ENCODE data around the gene FOXA3.

FOXA3 gene

GRCh38 chr19:45834970-45835369 lies 29.2 kb upstream of the FOXA3 start:
- Histone ChIP-seq H3K9me3 (ENCODE audit: control insufficient read depth, insufficient read depth, low read length) (no peaks in the 10 kb centered on the region), H3K4me1 (ENCODE audit: control insufficient read depth, insufficient read depth, low read length) (no peaks in the 10 kb centered on the region), H3K27me3 (ENCODE audit: control insufficient read depth, insufficient read depth, low read length) (no peaks in the 10 kb centered on the region), H3K9ac (ENCODE audit: low read depth, low read length) (no peak overlapping the region), H3K4me3 (ENCODE audit: low read depth, low read length) (no peak overlapping the region), H3K27ac (ENCODE audit: low read depth, low read length) (no peak overlapping the region), H3K36me3 (ENCODE audit: control insufficient read depth, insufficient read depth, low read length) (peaks cover 88% of the 10 kb centered on the region)

- H3K36me3 ChIP-seq (ENCODE audit: control insufficient read depth, insufficient read depth, low read length) = peaks cover 90% of the 10 kb centered on the region
These were observed 21.9 kb upstream of the FOXA3 start for GRCh38 chr19:45842198-45842597.

GRCh38 chr19:45847663-45848062 lies 16.5 kb upstream of the FOXA3 start:
- H3K27ac ChIP-seq (ENCODE audit: low read depth, low read length) = no peak overlapping the region
- H3K9me3 ChIP-seq (ENCODE audit: control insufficient read depth, insufficient read depth, low read length) = no peaks in the 10 kb centered on the region
- H3K4me3 ChIP-seq (ENCODE audit: low read depth, low read length) = no peak overlapping the region
- no peaks in the 10 kb centered on the region for H3K4me1 ChIP-seq (ENCODE audit: control insufficient read depth, insufficient read depth, low read length)
- no peaks in the 10 kb centered on the region for H3K27me3 ChIP-seq (ENCODE audit: control insufficient read depth, insufficient read depth, low read length)
- peaks cover 95% of the 10 kb centered on the region for H3K36me3 ChIP-seq (ENCODE audit: control insufficient read depth, insufficient read depth, low read length)
- no peak overlapping the region for H3K9ac ChIP-seq (ENCODE audit: low read depth, low read length)

More at GRCh38 chr19:45842198-45842597, 21.9 kb upstream of the FOXA3 start:
- H3K9me3 ChIP-seq (ENCODE audit: control insufficient read depth, insufficient read depth, low read length) = no peaks in the 10 kb centered on the region
- no peak overlapping the region for H3K4me3 ChIP-seq (ENCODE audit: low read depth, low read length)
- H3K27me3 ChIP-seq (ENCODE audit: control insufficient read depth, insufficient read depth, low read length) = no peaks in the 10 kb centered on the region
- no peak overlapping the region for H3K27ac ChIP-seq (ENCODE audit: low read depth, low read length)
- H3K9ac ChIP-seq (ENCODE audit: low read depth, low read length) = no peak overlapping the region
- no peaks in the 10 kb centered on the region for H3K4me1 ChIP-seq (ENCODE audit: control insufficient read depth, insufficient read depth, low read length)

- Histone ChIP-seq H3K4me1 (ENCODE audit: control insufficient read depth, insufficient read depth, low read length) (no peaks in the 10 kb centered on the region), H3K27ac (ENCODE audit: low read depth, low read length) (no peak overlapping the region), H3K9me3 (ENCODE audit: control insufficient read depth, insufficient read depth, low read length) (no peaks in the 10 kb centered on the region), H3K36me3 (ENCODE audit: control insufficient read depth, insufficient read depth, low read length) (peaks cover 96% of the 10 kb centered on the region), H3K9ac (ENCODE audit: low read depth, low read length) (no peak overlapping the region), H3K4me3 (ENCODE audit: low read depth, low read length) (no peak overlapping the region), H3K27me3 (ENCODE audit: control insufficient read depth, insufficient read depth, low read length) (no peaks in the 10 kb centered on the region)
These were observed 15.2 kb upstream of the FOXA3 start for GRCh38 chr19:45848922-45849321.

GRCh38 chr19:45852145-45852750 lies 11.9 kb upstream of the FOXA3 start:
- H3K36me3 ChIP-seq (ENCODE audit: control insufficient read depth, insufficient read depth, low read length) = peaks cover 80% of the 10 kb centered on the region
- no peak overlapping the region for H3K27ac ChIP-seq (ENCODE audit: low read depth, low read length)
- H3K9me3 ChIP-seq (ENCODE audit: control insufficient read depth, insufficient read depth, low read length) = no peaks in the 10 kb centered on the region
- H3K4me3 ChIP-seq (ENCODE audit: low read depth, low read length) = no peak overlapping the region
- no peaks in the 10 kb centered on the region for H3K4me1 ChIP-seq (ENCODE audit: control insufficient read depth, insufficient read depth, low read length)
- H3K9ac ChIP-seq (ENCODE audit: low read depth, low read length) = no peak overlapping the region
- H3K27me3 ChIP-seq (ENCODE audit: control insufficient read depth, insufficient read depth, low read length) = no peaks in the 10 kb centered on the region

GRCh38 chr19:45852983-45853382 lies 11.1 kb upstream of the FOXA3 start:
- Histone ChIP-seq H3K9me3 (ENCODE audit: control insufficient read depth, insufficient read depth, low read length) (no peaks in the 10 kb centered on the region), H3K36me3 (ENCODE audit: control insufficient read depth, insufficient read depth, low read length) (peaks cover 73% of the 10 kb centered on the region), H3K4me3 (ENCODE audit: low read depth, low read length) (no peak overlapping the region), H3K9ac (ENCODE audit: low read depth, low read length) (no peak overlapping the region), H3K4me1 (ENCODE audit: control insufficient read depth, insufficient read depth, low read length) (no peaks in the 10 kb centered on the region), H3K27me3 (ENCODE audit: control insufficient read depth, insufficient read depth, low read length) (no peaks in the 10 kb centered on the region), H3K27ac (ENCODE audit: low read depth, low read length) (no peak overlapping the region)

GRCh38 chr19:45854167-45854778 lies 9.9 kb upstream of the FOXA3 start:
- peaks cover 68% of the 10 kb centered on the region for H3K36me3 ChIP-seq (ENCODE audit: control insufficient read depth, insufficient read depth, low read length)

GRCh38 chr19:45860359-45861259 lies 3.5 kb upstream of the FOXA3 start:
- Histone ChIP-seq H3K27me3 (ENCODE audit: control insufficient read depth, insufficient read depth, low read length) (no peaks in the 10 kb centered on the region), H3K9me3 (ENCODE audit: control insufficient read depth, insufficient read depth, low read length) (no peaks in the 10 kb centered on the region), H3K27ac (ENCODE audit: low read depth, low read length) (no peak overlapping the region), H3K4me3 (ENCODE audit: low read depth, low read length) (no peak overlapping the region), H3K9ac (ENCODE audit: low read depth, low read length) (no peak overlapping the region), H3K4me1 (ENCODE audit: control insufficient read depth, insufficient read depth, low read length) (peaks cover 4% of the 10 kb centered on the region; the same call in 1 of the 2 replicates), H3K36me3 (ENCODE audit: control insufficient read depth, insufficient read depth, low read length) (peaks cover 26% of the 10 kb centered on the region)

More at GRCh38 chr19:45854167-45854778, 9.9 kb upstream of the FOXA3 start:
- Histone ChIP-seq H3K27ac (ENCODE audit: low read depth, low read length) (no peak overlapping the region), H3K9me3 (ENCODE audit: control insufficient read depth, insufficient read depth, low read length) (no peaks in the 10 kb centered on the region), H3K4me3 (ENCODE audit: low read depth, low read length) (no peak overlapping the region), H3K4me1 (ENCODE audit: control insufficient read depth, insufficient read depth, low read length) (no peaks in the 10 kb centered on the region), H3K27me3 (ENCODE audit: control insufficient read depth, insufficient read depth, low read length) (no peaks in the 10 kb centered on the region), H3K9ac (ENCODE audit: low read depth, low read length) (no peak overlapping the region)

GRCh38 chr19:45862271-45862563 lies 1.9 kb upstream of the FOXA3 start:
- Histone ChIP-seq H3K36me3 (ENCODE audit: control insufficient read depth, insufficient read depth, low read length) (peaks cover 26% of the 10 kb centered on the region), H3K27me3 (ENCODE audit: control insufficient read depth, insufficient read depth, low read length) (no peaks in the 10 kb centered on the region)

GRCh38 chr19:45862564-45863334 lies 1.4 kb upstream of the FOXA3 start, which contains the start of gene SYMPK:
SYMPK (minus strand) TSS chr19:45863147; CDS start chr19:45854495, 8,652 bp downstream.
- no peaks in the 10 kb centered on the region for H3K9me3 ChIP-seq (ENCODE audit: control insufficient read depth, insufficient read depth, low read length)
- peak within 1 kb of the TSS; percentile 88 for H3K9ac ChIP-seq (ENCODE audit: low read depth, low read length)
- peaks cover 12% of the 10 kb centered on the region; the same call in 1 of the 2 replicates for H3K4me1 ChIP-seq (ENCODE audit: control insufficient read depth, insufficient read depth, low read length)
- H3K36me3 ChIP-seq (ENCODE audit: control insufficient read depth, insufficient read depth, low read length) = peaks cover 26% of the 10 kb centered on the region
- peak within 1 kb of the TSS; percentile 89 for H3K4me3 ChIP-seq (ENCODE audit: low read depth, low read length)
- H3K27ac ChIP-seq (ENCODE audit: low read depth, low read length) = peak within 1 kb of the TSS; percentile 91
- no peaks in the 10 kb centered on the region for H3K27me3 ChIP-seq (ENCODE audit: control insufficient read depth, insufficient read depth, low read length)

More at GRCh38 chr19:45862271-45862563, 1.9 kb upstream of the FOXA3 start:
- Histone ChIP-seq H3K9ac (ENCODE audit: low read depth, low read length) (peak overlapping the region; percentile 88), H3K9me3 (ENCODE audit: control insufficient read depth, insufficient read depth, low read length) (no peaks in the 10 kb centered on the region), H3K4me1 (ENCODE audit: control insufficient read depth, insufficient read depth, low read length) (peaks cover 12% of the 10 kb centered on the region; the same call in 1 of the 2 replicates), H3K27ac (ENCODE audit: low read depth, low read length) (peak overlapping the region; percentile 91), H3K4me3 (ENCODE audit: low read depth, low read length) (peak overlapping the region; percentile 89)
